Measurements from ENCODE around the gene ZNF492. TPM values are rescaled to one million over a fixed set of nuclear protein-coding genes. Genes with fewer than 3 reads are reported as not detected.

ZNF492 gene
- total RNA-seq, 1 donor from 2014 or later: not detected

DNA sequence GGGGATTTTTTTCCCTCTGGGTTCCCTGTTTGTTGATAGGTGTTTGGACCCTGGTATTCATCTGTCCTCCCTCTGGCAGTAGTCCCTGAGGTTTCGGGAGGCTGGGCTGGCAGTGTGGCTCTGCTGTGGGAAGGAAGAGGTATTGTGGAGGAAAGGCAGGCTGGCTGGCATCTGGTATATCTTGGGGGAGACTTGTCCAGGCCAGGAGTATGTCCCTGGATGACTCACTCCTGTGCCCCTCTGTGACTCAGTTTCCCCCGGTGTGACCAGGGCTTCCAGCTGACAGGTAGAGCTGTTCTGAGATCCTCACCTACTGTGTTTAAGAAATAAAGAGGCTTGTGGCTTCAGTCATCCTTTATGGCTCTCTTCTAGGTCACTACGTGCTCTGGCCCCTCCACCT, 14.2 kb upstream of the ZNF492 start:
- H3K9ac ChIP-seq: no peak overlapping the region
- Mint-ChIP-seq H3K27ac (no peak overlapping the region), H3K4me3 (no peak overlapping the region), H3K9me3 (peaks cover 56% of the 10 kb centered on the region), H3K36me3 (no peaks in the 10 kb centered on the region), H3K27me3 (ENCODE audit: insufficient read depth, low read depth) (peaks cover 2% of the 10 kb centered on the region), H3K4me1 (no peaks in the 10 kb centered on the region)
- H3K4me3 ChIP-seq: no peak overlapping the region
- TF ChIP-seq, protein P1, sequence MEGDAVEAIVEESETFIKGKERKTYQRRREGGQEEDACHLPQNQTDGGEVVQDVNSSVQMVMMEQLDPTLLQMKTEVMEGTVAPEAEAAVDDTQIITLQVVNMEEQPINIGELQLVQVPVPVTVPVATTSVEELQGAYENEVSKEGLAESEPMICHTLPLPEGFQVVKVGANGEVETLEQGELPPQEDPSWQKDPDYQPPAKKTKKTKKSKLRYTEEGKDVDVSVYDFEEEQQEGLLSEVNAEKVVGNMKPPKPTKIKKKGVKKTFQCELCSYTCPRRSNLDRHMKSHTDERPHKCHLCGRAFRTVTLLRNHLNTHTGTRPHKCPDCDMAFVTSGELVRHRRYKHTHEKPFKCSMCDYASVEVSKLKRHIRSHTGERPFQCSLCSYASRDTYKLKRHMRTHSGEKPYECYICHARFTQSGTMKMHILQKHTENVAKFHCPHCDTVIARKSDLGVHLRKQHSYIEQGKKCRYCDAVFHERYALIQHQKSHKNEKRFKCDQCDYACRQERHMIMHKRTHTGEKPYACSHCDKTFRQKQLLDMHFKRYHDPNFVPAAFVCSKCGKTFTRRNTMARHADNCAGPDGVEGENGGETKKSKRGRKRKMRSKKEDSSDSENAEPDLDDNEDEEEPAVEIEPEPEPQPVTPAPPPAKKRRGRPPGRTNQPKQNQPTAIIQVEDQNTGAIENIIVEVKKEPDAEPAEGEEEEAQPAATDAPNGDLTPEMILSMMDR (IDR thresholded peaks at IDR 0.05): no peak
- TF ChIP-seq EZH2 (IDR thresholded peaks at IDR 0.05): no peak
- no peaks in the 10 kb centered on the region for H3K79me2 ChIP-seq (ENCODE audit: low read depth)
- no peak overlapping the region for H3K27ac ChIP-seq
- H3K9me3 ChIP-seq (ENCODE audit: low read depth): peaks cover 3% of the 10 kb centered on the region
- no peaks in the 10 kb centered on the region for H3F3A ChIP-seq (ENCODE audit: low read depth)
- H3K4me1 ChIP-seq: no peaks in the 10 kb centered on the region
- no peak overlapping the region for H2AFZ ChIP-seq (replicated peaks)
- H3K4me2 ChIP-seq: no peak overlapping the region
- H3K27me3 ChIP-seq: no peaks in the 10 kb centered on the region
- no peaks in the 10 kb centered on the region for H3K36me3 ChIP-seq
- H4K20me1 ChIP-seq (ENCODE audit: low read depth): no peaks in the 10 kb centered on the region
- no peak for DNase-seq (ENCODE audit: low spot score)

DNA sequence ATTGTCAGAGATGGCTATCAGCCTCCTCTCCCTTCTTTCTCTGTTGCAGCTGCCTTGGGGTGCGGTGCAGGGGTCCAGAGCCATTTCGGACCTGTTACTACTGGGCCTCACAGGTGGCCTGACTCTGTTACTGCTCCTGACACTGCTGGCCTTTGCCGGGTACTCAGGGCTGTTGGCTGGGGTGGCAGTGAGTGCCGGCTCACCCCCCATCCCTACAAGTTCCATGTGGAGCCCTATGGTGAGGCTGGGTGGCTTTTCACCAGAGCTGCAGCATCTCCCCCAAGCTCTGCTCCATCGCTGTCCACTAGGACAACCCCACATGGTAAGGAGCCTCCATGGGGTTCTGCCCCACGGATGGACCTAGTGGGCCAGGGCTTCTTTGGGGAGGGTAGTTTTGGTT, 13.7 kb upstream of the ZNF492 start:
- Mint-ChIP-seq H3K9me3 (peaks cover 52% of the 10 kb centered on the region), H3K4me3 (no peak overlapping the region)
- H3K9me3 ChIP-seq (ENCODE audit: low read depth): peaks cover 3% of the 10 kb centered on the region

DNA sequence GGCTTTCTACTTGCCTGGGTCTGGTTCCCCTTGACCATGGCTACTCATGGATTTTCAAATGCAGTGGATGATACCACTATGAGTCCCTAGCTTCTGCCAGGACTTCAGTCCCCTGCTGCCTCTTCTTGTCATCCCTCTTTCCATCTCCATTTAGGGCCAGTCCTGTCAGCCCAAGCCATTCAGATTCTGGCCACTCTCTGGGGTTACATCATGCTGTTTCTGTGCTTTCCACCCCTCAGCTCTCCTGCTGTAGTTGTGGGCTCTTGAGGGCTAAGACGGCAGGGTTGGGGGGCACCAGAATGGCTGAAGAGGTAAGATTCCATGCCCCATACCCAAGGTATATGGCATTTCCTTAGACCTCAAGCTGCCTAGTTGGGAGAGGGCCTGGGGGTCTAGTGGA, 13.2 kb upstream of the ZNF492 start:
- H3K4me3 ChIP-seq: no peak overlapping the region
- TF ChIP-seq EZH2phosphoT487 (IDR thresholded peaks at IDR 0.05): no peak
- TF ChIP-seq, protein P1 (IDR thresholded peaks at IDR 0.05): no peak
- no peak for TF ChIP-seq EZH2 (IDR thresholded peaks at IDR 0.05)
- H3K27me3 ChIP-seq: no peaks in the 10 kb centered on the region
- H3F3A ChIP-seq (ENCODE audit: low read depth): no peaks in the 10 kb centered on the region
- H3K9me3 ChIP-seq (ENCODE audit: low read depth): peaks cover 3% of the 10 kb centered on the region
- H3K4me2 ChIP-seq: no peak overlapping the region
- no peaks in the 10 kb centered on the region for H3K36me3 ChIP-seq
- no peaks in the 10 kb centered on the region for H3K79me2 ChIP-seq (ENCODE audit: low read depth)
- no peak overlapping the region for H3K27ac ChIP-seq
- no peaks in the 10 kb centered on the region for H4K20me1 ChIP-seq (ENCODE audit: low read depth)
- H3K36me3 Mint-ChIP-seq: no peaks in the 10 kb centered on the region
- H3K9me3 Mint-ChIP-seq: peaks cover 52% of the 10 kb centered on the region
- no peaks in the 10 kb centered on the region for H3K27me3 Mint-ChIP-seq (ENCODE audit: insufficient read depth, low read depth)
- H3K27ac Mint-ChIP-seq: no peak overlapping the region
- DNase-seq (ENCODE audit: low spot score): no peak
- H3K4me1 Mint-ChIP-seq: no peaks in the 10 kb centered on the region
- no peak overlapping the region for H3K9ac ChIP-seq
- no peak overlapping the region for H3K4me3 Mint-ChIP-seq
- no peak overlapping the region for H2AFZ ChIP-seq (replicated peaks)
- no peaks in the 10 kb centered on the region for H3K4me1 ChIP-seq

More for the DNA sequence above, 13.7 kb upstream of the ZNF492 start:
- Histone ChIP-seq H3K9ac (no peak overlapping the region), H2AFZ (replicated peaks) (no peak overlapping the region), H3K4me2 (no peak overlapping the region), H3K4me1 (no peaks in the 10 kb centered on the region), H3K4me3 (no peak overlapping the region), H3F3A (ENCODE audit: low read depth) (no peaks in the 10 kb centered on the region), H3K36me3 (no peaks in the 10 kb centered on the region), H3K79me2 (ENCODE audit: low read depth) (no peaks in the 10 kb centered on the region), H3K27ac (no peak overlapping the region), H4K20me1 (ENCODE audit: low read depth) (no peaks in the 10 kb centered on the region), H3K27me3 (no peaks in the 10 kb centered on the region)
- Mint-ChIP-seq H3K27ac (no peak overlapping the region), H3K27me3 (ENCODE audit: insufficient read depth, low read depth) (no peaks in the 10 kb centered on the region), H3K36me3 (no peaks in the 10 kb centered on the region), H3K4me1 (no peaks in the 10 kb centered on the region)
- DNase-seq (ENCODE audit: low spot score): no peak
- TF ChIP-seq, protein P1 (IDR thresholded peaks at IDR 0.05): no peak
- TF ChIP-seq EZH2 (IDR thresholded peaks at IDR 0.05): no peak
- no peak for TF ChIP-seq EZH2phosphoT487 (IDR thresholded peaks at IDR 0.05)
